HCT116 (cell line): ENCODE data around the gene POU4F1.

Source experiments
- CEBPB ChIP-seq: IDR thresholded peaks from 2 replicates; pipeline ENCODE4 v1.6.1; 2012; ENCODE audit warnings: low read depth
- EGR1 ChIP-seq: IDR thresholded peaks from 2 replicates; pipeline ENCODE4 v1.6.1; 2012; ENCODE audit warnings: low read depth
- ELF1 ChIP-seq: IDR thresholded peaks from 2 replicates; pipeline ENCODE4 v1.6.1; 2012; ENCODE audit warnings: low read depth, borderline replicate concordance
- EZH2phosphoT487 ChIP-seq: fragments of 200-600 bp; IDR thresholded peaks from 2 replicates; pipeline ENCODE4 v1.6.1; 2018; ENCODE audit warnings: antibody characterized with exemption, borderline replicate concordance
- POLR2A ChIP-seq: IDR thresholded peaks from 2 replicates; pipeline ENCODE4 v1.7.0; 2011; ENCODE audit warnings: borderline replicate concordance; ENCODE audit not compliant: insufficient read depth, insufficient read length; ENCODE audit errors: extremely low read depth
- POLR2AphosphoS5 ChIP-seq: IDR thresholded peaks from 2 replicates; pipeline ENCODE4 v1.6.1; 2011; ENCODE audit warnings: mild to moderate bottlenecking, low read depth, low read length, moderate library complexity
- RAD21 ChIP-seq: IDR thresholded peaks from 2 replicates; pipeline ENCODE4 v1.6.1; 2012; ENCODE audit warnings: low read depth, mild to moderate bottlenecking
- SIN3A ChIP-seq: IDR thresholded peaks from 2 replicates; pipeline ENCODE4 v1.6.1; 2012; ENCODE audit warnings: low read depth
- SRF ChIP-seq: IDR thresholded peaks from 2 replicates; pipeline ENCODE4 v1.6.1; 2012; ENCODE audit warnings: low read depth
- YY1 ChIP-seq: IDR thresholded peaks from 2 replicates; pipeline ENCODE4 v1.6.1; 2011; ENCODE audit warnings: low read length, low read depth, moderate library complexity, mild to moderate bottlenecking; ENCODE audit not compliant: insufficient replicate concordance; ENCODE audit errors: extremely low read depth
- ZFX ChIP-seq: fragments of 450-650 bp; IDR thresholded peaks from 2 replicates; pipeline ENCODE4 v1.6.1; 2017
- TF ChIP-seq, protein P1 (sequence below), 3 experiments: fragments of 200-600 bp in 1 of 3; sonication (generic) in 1 of 3; IDR thresholded peaks in 2 of 3; conservative IDR thresholded peaks in 1 of 3; 2 replicates each; pipeline ENCODE4 v1.5.1; 2012 to 2017; ENCODE audit warnings: low read depth in 2 of 3, low read length in 2 of 3, antibody characterized with exemption in 1 of 3, borderline replicate concordance in 1 of 3, control low read depth in 1 of 3, mild to moderate bottlenecking in 1 of 3, mixed read lengths in 1 of 3, mixed run types in 1 of 3, moderate library complexity in 1 of 3; ENCODE audit not compliant: insufficient read depth in 1 of 3
- TF ChIP-seq, protein P2 (sequence below): IDR thresholded peaks from 2 replicates; pipeline ENCODE4 v1.6.1; 2012; ENCODE audit warnings: low read depth
- TF ChIP-seq, protein P3 (sequence below): IDR thresholded peaks from 2 replicates; pipeline ENCODE4 v1.6.1; 2012

DNA sequence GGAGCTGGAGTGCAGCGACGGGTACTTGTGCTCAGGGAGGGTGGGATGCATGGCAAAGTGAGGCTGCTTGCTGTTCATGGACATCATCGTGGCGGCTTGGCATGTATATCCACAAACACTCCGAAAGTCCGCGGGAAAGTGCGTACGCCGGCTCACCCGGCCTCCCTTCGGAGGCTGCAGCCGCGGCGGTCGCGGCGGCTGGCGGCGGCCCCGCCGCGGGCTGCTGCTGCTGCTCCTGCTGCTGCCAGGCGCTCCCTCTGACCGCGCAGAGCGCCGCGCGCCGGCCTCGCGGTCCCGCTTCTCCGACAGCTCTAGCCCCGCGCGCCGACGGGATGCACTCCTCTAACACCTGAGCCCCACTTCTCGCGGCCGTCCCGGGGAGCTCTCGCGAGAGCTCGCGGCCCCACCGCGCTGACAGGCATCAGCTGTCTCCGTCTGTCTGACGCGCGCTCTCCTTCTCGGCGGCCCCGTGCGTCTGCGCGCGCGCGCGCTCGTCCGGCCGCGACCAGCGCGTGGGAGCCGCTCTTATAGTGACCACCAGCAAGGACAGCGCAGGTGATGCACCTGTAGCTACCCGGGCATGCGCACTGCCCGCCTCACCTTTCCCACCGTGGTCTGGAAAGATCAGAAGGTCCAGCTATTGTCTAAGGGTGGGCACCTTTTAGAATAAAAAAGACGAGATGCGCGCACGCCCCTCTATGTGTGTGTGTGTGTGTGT is at the start of gene POU4F1:
- TF ChIP-seq POLR2A (no peak), ELF1 (no peak), SRF (no peak), POLR2AphosphoS5 (no peak), EZH2phosphoT487 (no peak), RAD21 (no peak), CEBPB (no peak), YY1 (no peak), ZFX (no peak), EGR1 (no peak), SIN3A (no peak)
- TF ChIP-seq, protein P1, sequence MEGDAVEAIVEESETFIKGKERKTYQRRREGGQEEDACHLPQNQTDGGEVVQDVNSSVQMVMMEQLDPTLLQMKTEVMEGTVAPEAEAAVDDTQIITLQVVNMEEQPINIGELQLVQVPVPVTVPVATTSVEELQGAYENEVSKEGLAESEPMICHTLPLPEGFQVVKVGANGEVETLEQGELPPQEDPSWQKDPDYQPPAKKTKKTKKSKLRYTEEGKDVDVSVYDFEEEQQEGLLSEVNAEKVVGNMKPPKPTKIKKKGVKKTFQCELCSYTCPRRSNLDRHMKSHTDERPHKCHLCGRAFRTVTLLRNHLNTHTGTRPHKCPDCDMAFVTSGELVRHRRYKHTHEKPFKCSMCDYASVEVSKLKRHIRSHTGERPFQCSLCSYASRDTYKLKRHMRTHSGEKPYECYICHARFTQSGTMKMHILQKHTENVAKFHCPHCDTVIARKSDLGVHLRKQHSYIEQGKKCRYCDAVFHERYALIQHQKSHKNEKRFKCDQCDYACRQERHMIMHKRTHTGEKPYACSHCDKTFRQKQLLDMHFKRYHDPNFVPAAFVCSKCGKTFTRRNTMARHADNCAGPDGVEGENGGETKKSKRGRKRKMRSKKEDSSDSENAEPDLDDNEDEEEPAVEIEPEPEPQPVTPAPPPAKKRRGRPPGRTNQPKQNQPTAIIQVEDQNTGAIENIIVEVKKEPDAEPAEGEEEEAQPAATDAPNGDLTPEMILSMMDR (IDR thresholded peaks at IDR 0.05 in 2 of 3, conservative IDR thresholded peaks at IDR 0.05 in 1 of 3; ENCODE audit: borderline replicate concordance in 1 of 3, insufficient read depth in 1 of 3, low read depth in 2 of 3, low read length in 2 of 3), result no peak
- TF ChIP-seq, protein P2, sequence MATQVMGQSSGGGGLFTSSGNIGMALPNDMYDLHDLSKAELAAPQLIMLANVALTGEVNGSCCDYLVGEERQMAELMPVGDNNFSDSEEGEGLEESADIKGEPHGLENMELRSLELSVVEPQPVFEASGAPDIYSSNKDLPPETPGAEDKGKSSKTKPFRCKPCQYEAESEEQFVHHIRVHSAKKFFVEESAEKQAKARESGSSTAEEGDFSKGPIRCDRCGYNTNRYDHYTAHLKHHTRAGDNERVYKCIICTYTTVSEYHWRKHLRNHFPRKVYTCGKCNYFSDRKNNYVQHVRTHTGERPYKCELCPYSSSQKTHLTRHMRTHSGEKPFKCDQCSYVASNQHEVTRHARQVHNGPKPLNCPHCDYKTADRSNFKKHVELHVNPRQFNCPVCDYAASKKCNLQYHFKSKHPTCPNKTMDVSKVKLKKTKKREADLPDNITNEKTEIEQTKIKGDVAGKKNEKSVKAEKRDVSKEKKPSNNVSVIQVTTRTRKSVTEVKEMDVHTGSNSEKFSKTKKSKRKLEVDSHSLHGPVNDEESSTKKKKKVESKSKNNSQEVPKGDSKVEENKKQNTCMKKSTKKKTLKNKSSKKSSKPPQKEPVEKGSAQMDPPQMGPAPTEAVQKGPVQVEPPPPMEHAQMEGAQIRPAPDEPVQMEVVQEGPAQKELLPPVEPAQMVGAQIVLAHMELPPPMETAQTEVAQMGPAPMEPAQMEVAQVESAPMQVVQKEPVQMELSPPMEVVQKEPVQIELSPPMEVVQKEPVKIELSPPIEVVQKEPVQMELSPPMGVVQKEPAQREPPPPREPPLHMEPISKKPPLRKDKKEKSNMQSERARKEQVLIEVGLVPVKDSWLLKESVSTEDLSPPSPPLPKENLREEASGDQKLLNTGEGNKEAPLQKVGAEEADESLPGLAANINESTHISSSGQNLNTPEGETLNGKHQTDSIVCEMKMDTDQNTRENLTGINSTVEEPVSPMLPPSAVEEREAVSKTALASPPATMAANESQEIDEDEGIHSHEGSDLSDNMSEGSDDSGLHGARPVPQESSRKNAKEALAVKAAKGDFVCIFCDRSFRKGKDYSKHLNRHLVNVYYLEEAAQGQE, result no peak
- TF ChIP-seq, protein P3, sequence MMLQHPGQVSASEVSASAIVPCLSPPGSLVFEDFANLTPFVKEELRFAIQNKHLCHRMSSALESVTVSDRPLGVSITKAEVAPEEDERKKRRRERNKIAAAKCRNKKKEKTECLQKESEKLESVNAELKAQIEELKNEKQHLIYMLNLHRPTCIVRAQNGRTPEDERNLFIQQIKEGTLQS, result no peak
